ENCODE measurements around the gene PLCH1.

PLCH1 gene

DNA sequence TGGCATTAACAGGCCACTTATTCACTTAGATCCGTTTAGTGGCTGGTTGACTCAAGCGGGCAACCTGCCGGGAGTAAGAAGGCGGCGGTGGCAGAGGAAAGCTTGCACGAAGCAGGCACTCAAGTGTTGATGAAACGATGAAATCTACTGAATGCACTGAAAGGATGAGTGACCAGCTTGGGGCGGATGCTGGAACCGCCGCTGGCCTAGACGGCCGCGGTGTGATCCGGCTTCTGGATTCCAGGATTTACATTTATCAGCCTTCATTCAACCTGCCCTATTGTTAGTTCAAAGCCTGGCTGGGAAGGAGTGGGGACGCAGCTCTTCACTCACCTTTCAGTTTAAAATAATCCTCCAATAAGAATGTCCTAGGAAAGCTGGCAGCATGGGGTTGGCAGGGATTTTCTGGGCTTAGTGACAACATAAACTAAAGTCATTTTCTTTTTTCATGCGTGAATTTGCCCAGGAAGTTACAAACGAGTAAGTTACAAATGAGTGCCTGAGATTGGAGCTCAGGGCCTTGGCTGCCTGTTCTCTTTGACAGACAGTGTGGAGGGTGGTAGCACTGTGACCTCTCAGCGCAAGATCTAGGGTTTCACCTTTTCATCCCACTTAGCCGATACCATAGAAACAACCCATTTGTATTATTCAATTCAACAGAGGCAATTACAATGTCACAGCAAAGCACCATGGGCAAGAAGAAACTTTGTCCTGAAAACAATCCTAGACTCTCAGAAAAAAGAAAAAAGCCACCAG, 1.1 kb upstream of the PLCH1 start:
- no peak for FAIRE-seq

DNA sequence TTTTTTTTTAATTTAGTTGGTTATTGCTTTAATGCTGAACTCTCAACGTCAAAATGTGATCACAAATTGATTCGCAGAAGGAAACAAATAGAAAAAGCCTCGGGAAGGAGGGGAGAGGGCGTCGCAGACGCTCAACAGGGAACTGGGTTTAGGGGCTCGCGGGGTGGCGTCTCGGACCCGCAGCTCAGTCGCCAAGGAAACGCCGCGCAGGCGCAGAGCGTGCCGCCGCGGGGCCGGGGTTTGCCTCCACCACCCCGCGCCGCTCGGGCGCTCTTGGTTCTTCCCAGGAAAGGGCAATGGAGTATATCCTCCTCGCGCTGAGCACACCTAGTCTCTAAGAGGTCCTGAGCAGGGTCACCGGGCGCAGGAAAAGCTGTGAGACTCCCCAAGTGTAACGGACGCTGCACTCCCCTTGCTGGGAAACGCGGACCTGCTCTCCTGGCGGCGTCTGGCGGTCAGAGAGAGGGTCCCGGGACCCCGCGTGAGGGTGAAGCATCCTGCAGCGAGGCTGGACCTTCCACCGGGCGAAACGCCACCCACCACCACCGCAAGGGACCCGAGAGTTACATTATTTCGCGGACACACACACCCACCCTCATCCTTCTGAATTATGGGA, 753 bp downstream of the PLCH1 start:
- FAIRE-seq: no peak

DNA sequence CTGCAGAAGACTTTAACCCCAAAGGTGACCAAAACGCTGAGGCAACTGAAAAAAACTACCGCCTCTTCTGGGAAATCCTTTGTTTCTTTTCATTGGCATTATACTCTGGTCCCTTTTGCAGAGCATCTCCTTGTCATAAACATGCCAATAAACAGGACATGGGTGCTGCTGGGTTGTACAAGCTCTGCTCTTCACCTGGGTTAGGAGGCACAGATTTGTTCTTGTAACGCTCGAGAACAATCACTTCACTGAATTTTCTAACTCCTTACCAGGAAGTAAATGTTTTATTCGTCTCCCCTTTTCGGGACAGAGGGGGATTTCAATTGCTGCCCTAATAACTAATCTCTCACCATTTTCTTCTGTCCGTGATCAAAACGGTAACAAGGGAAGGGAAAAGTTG, 1.3 kb downstream of the PLCH1 start:
- FAIRE-seq: no peak

DNA sequence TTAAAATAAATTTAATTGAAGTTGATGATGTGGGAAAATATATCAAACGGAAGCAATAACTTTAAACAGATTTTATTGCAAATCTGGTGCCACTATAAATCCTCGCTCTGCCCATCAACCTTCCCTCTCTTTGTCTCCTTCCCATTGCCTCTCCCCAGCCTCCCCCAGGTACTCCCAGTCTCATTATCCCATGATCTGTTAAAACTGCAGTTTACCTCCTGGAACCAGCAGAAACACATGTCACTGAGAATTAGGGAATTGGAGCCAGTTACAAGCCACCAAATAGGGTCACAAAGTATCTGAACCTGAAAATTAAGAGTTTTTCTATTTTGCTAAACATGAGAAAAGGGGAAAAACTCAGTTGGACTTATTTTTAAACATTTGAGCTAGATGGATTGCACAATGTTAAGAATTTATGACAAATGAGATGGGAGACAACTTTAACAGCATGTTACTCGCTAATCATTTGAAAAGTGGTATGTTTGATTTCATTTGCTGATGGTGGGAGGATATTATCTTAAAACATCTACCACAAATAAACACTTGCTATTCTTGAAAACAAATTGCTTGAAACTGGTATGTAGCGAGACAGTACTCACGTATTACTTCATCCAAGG, 2.4 kb downstream of the PLCH1 start:
- FAIRE-seq: no peak

DNA sequence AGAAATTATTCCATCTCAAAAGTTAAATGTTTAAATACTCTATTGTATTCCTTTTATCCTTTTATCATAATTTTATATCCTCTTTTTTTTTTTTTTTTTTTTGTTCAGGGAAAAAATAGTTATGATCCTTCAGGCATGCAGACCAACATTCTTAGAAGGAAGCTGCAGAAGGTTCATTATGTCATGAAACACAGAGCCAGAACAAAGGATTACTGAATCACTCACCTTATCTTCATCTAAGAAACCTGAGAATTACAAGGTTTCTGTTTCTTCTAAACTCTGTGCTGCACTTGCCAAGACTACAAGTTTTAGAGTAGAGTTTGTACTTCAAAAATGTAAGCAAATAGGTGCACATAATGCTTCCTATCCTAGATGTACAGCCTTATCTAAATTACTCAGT, 3.3 kb downstream of the PLCH1 start:
- FAIRE-seq: no peak

DNA sequence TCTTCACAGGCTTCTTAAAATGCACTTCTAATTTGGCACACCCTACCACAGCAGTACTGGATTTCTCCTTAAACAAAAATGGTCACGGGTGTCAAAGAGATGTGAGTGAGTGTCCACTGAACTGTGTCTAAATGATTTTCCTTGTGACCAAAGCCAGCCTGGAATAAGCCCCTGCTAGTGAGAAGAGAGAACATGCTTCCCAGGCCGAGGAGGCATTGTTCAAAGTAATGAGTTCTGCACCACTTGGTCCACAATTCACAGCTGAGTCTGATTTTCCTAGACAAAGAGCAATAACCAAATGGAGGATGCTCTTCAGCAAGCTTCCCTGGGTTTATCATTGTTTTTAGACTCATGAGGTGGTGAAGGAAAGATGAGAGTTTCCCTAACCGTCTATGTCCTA, 3.8 kb downstream of the PLCH1 start:
- no peak for FAIRE-seq

DNA sequence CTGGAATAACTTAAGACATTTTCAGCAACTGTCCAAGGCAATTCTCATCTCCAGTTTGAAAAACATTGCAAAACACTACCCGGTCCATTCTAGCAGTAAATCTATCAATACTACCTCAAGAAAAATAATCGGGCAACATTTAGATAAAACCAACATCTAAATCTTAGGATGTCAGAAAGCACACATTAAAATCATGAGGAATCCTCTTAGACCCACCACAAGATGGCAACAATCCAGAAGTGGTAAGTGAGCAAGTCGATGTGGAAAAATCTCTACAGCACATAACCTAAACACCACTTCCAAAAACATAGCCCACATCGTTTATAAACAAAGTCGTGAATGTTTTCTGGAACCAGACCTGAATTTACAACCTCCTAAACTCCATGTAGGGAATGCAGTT, 5.7 kb downstream of the PLCH1 start:
- no peak for FAIRE-seq

DNA sequence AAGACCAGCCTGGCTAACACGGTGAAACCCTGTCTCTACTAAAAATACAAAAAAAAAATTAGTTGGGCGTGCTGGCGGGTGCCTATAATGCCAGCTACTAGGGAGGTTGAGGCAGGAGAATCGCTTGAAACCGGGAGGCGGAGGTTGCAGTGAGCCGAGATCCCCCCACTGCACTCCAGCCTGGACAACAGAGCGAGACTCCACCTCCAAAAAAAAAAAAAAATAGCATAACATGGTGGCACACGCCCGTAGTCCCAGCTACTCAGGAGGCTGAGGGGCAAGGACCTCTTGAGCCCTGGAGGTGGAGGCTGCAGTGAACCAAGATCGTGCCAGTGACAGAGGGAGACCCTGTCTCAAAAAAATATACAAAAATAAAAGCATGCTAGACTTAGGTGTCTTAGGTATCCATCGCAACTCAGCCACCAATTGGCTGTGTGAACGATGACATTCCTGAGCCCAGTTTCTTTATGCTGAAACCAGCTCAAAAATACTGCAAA, 6.2 kb downstream of the PLCH1 start:
- no peak for FAIRE-seq

DNA sequence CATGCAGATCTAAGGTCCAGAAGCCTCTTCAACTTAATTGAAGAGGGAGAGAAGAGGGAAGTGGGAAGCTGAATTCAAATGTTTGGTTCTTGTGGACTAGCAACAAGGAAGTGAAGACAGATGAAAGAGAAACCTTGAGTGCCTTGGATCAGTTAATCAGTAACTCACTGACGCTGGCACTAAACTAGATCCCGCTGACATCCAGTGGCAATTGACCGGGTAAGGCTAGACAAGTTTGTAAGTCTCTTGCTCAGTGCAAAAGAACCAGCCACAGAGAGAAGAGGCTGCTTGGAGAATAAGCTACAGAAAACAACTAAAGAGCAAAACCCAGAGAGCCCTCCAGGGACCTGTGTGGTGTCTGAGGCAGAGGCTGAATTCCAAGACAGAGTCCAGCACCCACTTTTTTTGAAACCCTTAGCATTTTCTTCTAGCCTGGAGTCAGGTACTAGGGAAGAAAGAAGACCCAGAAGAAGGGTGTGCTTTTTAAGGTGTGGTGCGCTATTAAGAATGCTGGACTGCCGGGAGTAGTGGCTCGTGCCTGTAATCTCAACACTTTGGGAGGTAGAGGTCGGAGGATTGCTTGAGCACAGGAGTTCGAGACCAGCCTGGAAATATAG, 6.9 kb downstream of the PLCH1 start:
- no peak for FAIRE-seq

DNA sequence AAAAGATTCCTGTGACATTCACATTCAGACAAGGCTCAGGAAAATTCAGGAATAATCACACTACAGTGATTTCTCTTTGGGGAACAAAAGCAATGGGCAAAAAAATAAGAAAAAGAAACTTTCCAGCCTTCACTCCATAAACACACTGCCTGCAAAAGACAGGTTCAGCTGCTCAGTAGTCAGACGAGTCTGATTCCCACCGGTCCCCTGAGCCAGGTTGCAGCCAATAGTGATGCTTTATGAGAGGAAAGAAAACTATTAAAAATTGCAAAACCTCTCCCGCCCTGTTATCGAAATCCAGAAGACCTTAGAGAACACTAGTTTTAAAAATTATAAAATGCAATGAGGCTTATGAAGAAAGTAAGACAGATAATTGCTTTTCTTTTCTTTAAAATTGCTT, 8.5 kb downstream of the PLCH1 start:
- FAIRE-seq: no peak

DNA sequence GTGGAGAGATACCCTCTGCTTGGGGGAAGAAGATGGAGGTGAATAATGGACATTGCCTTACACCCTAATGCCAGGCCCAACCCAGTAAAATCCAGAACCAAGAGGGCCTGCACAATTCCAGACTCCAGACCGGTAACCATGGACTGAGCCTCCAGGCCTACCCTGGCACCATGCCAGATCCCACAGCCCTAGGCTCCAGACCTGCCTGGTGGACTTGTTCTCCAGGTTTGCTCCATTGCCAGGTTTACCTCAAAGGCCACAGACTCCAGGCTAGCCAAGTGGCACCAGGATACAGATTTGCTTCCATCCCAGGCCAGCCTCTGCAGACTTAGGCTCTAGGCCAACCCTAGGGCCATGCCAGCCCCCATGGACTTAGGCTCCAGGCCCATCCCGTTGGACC, 14.0 kb downstream of the PLCH1 start:
- FAIRE-seq: no peak

DNA sequence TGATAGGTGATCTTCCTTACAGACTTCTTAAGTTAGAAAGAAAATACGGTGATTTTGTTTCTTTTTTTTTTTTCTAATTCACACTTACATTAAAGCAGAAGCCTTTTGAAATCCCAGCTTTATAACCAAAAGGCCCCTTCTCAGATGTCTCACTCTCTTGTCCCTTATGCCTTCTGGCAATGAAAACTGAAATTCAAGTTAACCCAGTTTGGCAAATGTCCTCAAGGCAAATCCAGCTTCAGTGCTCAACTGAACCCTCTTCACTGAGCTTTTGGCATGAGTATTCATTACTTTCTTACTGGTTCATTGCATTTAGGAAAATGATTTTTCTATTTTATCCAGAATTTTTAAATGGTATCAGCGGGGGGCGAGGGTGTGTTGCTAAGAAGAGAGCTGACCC, 17.0 kb downstream of the PLCH1 start:
- FAIRE-seq: no peak

DNA sequence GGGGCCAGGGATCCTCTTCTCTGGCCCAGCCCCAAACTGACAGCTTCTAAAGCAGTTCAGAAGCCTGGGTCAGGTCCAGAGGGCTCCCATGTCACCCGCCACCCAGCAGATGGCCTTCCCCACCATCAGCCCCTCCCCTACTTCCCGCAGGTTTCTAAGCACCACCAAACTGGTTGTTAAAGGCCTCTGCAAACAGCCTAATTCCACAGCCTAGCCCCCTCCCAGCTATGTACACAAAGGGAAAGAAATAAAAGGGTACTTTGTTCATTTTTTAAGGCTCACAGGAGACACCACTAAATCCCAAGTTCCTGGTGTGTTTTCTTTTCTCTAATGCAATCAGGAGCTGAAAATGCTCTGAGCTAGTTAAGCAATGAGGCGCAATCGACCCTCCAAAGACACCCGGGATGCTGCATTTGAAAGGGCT, 30.6 kb downstream of the PLCH1 start:
- FAIRE-seq: no peak

DNA sequence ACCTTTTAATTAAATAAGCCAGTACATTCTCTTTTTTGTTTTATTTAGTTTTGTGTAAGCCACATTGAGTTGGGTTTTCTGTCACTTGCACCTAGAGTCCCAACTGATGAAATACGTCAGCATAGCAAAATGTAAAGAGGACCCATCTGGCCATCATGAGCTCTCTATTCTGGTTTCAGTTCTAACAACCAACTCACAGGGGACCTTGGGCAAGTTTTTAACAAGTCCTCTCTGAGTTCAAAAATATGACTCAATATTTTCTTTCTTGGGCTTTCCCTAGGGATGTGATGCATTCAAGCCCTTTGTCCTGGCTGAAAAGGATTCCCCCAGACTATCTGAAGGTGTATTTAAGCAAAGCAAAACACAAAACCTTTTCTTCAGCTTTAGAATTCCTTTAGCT, 32.9 kb downstream of the PLCH1 start:
- FAIRE-seq: no peak

DNA sequence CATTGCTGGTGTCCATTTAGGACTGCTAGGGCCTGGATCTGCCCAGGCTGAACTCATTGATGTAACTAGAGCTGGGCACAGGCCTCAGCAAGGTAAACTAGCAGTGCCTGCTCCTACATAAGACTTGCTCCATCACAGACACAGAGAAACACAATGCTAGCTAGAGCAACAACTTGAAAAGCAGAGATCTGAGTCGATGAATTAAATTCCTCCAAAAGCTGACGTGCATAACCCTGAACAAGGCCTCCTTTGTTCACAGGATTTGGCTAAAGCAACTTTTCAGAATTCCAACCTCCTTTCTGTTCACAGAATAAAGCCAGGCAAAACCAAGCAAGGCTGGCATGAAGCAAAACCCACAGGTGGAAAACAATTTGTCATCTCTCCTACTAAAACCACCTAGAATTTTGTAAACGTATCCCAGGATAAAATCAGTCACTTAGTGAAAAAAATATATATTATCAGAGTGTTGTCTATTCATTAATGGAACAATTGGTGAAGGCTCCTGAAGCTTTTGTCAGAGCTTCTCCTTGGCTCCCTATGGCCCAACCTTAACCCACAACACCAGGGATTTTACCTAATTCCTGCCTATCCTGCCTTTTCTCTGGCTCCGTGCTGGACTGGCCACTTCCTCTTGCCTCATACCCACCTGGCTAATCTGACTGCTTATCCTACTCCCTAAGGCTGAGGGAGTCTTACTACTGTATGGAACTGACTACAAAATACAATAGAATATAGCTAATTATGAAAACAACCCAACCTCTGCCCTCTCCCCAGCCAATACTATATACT, 39.9 kb downstream of the PLCH1 start:
- FAIRE-seq: no peak

DNA sequence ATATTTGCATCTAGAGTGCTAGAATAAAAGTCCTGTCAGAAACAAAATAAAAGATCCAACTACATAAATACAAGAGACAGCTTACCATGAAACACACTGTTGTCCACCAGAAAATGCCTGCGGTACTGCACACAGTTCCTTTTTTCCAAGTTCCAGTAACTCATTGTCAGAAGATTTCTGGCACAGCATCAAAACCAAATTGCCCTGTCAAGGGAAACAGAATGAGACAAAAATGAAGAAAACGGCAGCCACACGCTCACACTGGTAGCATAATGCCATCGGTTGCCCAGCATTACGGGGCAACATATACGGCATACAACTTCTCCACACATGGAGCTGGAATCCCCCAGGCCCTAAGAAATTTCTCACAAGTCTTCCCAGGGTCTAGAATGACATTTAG, 40.8 kb downstream of the PLCH1 start:
- no peak for FAIRE-seq

DNA sequence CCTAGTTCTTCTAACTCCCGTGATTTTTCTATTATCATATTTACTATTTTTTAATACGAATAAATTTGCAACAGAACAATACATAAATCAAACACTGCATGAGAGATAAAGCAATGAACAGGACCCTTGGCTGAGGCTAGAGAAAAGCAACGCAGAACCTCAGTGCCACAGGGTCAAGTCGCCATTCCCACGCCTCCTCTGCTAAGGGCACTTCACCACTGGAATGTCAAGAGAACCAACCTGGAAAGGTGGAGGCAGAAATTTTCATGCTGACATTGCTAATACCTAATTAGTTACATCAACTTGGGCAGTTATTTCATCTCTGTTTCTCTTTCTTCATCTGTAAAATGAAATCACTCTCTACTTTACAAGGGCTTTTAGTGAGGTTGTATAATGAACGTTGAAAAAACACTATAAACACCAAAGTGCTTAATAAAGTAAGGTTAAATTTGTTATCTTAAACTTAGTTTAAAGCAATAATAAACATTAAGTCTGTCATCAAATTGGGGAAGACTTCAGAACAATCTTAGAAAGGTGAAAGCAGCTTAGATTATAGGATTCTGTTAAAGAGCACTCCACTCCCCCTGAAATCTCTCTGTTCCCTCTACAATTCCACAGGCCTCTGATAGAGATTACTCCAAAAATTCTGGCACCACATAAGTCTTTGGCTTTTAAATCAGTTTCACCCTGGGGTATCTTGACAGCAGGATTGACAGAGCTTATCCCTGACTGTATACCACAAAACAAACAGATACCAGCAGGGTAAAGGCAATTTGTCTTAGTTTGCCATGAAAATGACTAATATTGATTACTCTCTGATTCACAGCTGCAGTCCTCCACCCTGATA, 41.9 kb downstream of the PLCH1 start:
- no peak for FAIRE-seq

DNA sequence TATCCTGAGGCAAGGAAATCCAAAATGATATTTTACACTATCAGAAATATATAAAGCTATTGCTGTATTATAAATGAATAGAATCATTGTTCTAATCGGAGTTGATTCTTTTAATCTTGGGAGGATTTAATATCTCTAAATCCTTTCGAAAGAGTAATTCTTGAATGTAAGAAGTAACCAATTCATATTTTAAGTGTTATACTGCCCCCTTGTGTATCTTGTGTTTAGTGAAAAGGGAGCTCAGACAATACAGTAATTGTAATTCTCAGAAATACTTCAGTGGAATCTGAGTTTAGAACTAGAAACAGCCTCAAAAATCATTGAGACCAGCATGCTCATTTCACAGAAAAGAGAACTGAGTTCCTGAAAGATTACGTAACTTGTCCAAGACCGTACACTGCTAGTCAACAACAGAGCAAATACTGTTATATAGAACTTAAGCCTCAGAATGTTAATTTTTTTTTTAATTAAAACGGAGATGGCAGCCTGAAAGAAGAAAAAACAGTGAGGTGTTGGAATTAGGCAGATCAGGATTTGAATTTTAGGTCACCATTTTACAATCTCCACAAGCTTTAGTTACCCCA, 42.9 kb downstream of the PLCH1 start:
- peak; percentile 99 for FAIRE-seq

DNA sequence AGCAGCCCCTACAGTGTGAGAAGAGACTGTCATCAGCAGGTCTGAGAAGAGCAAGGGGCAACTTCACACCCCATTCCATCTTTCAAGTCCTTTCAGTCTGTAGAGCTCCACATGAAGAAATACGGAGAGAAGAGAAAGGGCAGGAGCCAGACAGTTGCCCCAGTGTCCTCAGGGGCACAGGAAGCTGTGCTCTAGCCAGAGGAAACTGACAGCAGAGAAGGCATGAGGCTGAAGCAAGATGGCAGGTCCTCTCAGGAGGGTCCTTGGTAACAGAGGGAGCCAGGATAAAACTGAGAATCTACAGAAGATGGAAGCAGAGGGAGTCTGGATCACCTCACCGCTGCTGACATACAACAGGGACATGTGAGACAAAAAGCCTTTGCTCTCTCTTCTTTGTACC, 47.3 kb downstream of the PLCH1 start:
- FAIRE-seq: no peak

DNA sequence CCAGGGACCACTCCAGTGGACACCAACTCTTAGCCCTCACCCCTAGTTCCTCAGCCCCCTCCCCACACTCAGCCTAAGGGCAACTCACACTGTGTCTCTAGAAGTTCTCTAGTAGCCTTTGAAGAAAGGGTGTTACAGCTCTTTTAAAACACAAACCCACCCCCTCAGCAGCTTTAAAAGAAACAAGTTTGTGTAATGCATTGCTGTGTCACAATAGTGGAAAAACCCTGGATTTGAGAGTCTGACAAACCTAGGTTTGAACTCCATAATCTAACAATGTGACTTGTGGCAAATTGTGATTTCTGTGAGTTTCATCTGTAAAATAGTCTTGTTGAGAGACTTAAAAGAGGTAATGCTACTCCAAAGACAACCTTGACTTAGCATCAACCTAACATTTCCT, 54.0 kb downstream of the PLCH1 start:
- no peak for FAIRE-seq

DNA sequence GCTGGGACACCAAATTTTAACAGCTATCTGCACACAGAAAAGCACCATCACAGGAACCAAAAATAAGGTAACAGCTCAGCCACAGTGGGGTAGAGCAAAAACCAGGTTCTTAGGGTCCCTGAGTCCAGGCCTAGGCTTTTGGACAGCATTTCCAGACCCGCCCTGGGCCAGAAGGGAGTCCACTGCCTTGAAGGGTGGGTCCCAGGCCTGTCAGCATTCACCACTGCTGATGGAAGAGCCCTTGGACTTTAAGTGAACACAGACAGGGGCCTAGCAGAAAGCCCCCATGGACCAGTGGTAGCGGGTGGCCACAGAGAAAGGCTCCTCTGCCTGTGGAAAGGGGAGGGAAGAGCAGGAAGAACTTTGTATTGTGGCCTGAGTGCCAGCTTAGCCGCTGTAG, 56.4 kb downstream of the PLCH1 start:
- FAIRE-seq: no peak

DNA sequence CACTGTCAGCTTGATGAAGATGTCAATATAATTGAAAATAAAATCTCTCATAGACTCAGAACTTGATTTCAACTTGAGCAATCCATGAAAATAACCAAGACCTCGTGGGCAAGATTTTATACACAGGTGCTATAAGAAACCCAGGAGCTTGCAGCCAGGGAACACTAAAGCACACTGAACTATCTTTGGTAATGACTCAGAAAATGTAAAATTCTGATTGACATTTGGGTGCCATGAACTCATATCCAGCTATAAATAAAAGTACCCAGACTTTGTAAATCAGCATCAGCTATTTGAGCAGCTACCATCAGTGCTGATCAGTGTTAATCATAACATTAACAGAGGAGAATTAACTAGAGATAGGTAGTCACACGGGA, 61.5 kb downstream of the PLCH1 start:
- FAIRE-seq: no peak
